GM19240 (cell line): ENCODE results near the gene SKOR2.

Source experiments
- DNase-seq: peaks from one replicate; pipeline ENCODE4 v3.0.0; 2011; ENCODE audit warnings: low spot score; ENCODE audit not compliant: insufficient read length

The SKOR2 gene

GRCh38 chr18:47251289-47252120 lies at the start of gene SKOR2:
Gene SKOR2 (minus strand): TSS chr18:47251660. CDS start chr18:47249183, 2,477 bp downstream.
- DNase-seq = no peak

- DNase-seq = no peak
Observed at GRCh38 chr18:47296462-47296861, 45.0 kb upstream of the SKOR2 start.

GRCh38 chr18:47294801-47295200 lies 43.3 kb upstream of the SKOR2 start:
- DNase-seq = no peak

GRCh38 chr18:47288741-47289140 lies 37.3 kb upstream of the SKOR2 start:
- DNase-seq = no peak

- no peak for DNase-seq
Observed at GRCh38 chr18:47287911-47288585, 36.6 kb upstream of the SKOR2 start.

- no peak for DNase-seq
Observed at GRCh38 chr18:47286776-47287410, 35.4 kb upstream of the SKOR2 start.

- DNase-seq = no peak
Observed at GRCh38 chr18:47285456-47285855, 34.0 kb upstream of the SKOR2 start.

GRCh38 chr18:47284721-47285395 lies 33.4 kb upstream of the SKOR2 start:
- no peak for DNase-seq

- DNase-seq = no peak
Observed at GRCh38 chr18:47283476-47283875, 32.0 kb upstream of the SKOR2 start.

GRCh38 chr18:47280121-47280520 lies 28.7 kb upstream of the SKOR2 start:
- DNase-seq = no peak

GRCh38 chr18:47274961-47275360 lies 23.5 kb upstream of the SKOR2 start:
- no peak for DNase-seq

GRCh38 chr18:47265197-47265596 lies 13.7 kb upstream of the SKOR2 start:
- no peak for DNase-seq

- DNase-seq = no peak
Observed at GRCh38 chr18:47264308-47264700, 12.8 kb upstream of the SKOR2 start.

GRCh38 chr18:47263430-47264307 lies 12.2 kb upstream of the SKOR2 start:
- DNase-seq = no peak

- no peak for DNase-seq
Observed at GRCh38 chr18:47263150-47263429, 11.6 kb upstream of the SKOR2 start.

GRCh38 chr18:47262301-47263149 lies 11.1 kb upstream of the SKOR2 start:
- no peak for DNase-seq

- DNase-seq = no peak
Observed at GRCh38 chr18:47261902-47262300, 10.4 kb upstream of the SKOR2 start.

- no peak for DNase-seq
Observed at GRCh38 chr18:47260924-47261701, 9.7 kb upstream of the SKOR2 start.
